Activated T-cell treated with anti-CD3 and anti-CD28 coated beads, Interleukin-2, amount 50 U/mL, for 1 hour (primary cell): ENCODE results near the gene DLG2.

Source experiments
- DNase-seq: peaks from one replicate; pipeline ENCODE4 v3.0.0-alpha.2; 2020

The DLG2 gene

GRCh38 chr11:84140386-84141169 is 1486.6 kb downstream of the DLG2 start:
- DNase-seq: no peak

DNA sequence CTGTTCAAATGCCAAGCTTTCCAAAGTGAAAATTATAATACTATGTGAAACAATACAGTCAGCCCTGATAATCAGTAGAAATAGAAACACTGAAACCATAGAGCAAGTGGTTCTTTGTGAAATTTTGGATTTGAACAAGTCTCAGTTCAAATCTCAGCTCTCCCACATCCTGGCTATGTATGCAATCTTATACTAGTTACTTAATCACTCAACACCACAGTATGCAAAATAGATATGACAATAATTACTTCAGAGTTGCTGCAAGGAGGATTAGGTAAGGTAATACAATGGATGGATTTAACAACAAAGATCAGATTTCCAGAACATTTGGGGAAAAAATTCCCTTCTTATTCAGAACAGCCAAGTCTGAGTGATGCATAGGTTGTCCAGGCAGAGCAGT is 1489.2 kb downstream of the DLG2 start:
- no peak for DNase-seq

DNA sequence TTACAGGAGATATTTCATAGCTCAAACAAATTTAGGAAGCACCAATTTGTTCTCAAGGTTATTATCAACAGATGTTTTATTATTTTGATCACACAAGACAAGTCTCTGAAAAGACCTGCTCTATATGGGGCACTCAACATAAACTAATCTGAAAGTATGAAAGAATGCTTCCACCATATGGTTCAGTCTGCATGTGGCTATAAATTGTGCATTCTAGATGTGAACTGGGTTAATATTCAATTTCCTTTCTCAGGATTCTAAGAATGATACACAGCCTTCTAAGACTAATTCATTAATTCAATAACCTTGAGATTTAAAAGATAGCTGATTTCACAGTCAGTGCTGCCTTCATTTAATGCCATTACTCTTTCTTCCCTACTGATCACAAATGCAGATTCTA is 1489.6 kb downstream of the DLG2 start:
- no peak for DNase-seq

DNA sequence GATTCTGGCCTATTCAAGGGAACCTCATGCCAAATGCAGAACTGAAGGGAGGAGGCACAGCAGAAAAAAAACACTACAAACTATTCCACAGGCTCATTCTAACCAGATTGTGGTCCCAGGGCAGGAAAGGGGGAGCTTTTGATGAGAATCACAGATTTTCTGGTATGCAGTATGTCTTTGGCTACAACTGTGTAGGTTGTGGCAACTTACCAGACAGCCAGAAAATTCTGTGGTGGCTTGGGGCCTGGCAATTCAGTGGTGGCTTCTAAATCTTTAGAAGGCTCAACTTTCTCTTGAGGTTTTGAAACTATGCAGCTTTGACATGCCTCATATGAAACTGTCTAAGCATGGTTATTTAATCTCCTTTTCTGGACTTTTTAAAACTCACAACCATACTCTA is 1490.2 kb downstream of the DLG2 start:
- no peak for DNase-seq

GRCh38 chr11:84130646-84131427 is 1496.3 kb downstream of the DLG2 start:
- no peak for DNase-seq

GRCh38 chr11:84129961-84130576 is 1497.1 kb downstream of the DLG2 start:
- DNase-seq: no peak

- DNase-seq: no peak
Measured at GRCh38 chr11:84128840-84129239, 1498.3 kb downstream of the DLG2 start.

DNA sequence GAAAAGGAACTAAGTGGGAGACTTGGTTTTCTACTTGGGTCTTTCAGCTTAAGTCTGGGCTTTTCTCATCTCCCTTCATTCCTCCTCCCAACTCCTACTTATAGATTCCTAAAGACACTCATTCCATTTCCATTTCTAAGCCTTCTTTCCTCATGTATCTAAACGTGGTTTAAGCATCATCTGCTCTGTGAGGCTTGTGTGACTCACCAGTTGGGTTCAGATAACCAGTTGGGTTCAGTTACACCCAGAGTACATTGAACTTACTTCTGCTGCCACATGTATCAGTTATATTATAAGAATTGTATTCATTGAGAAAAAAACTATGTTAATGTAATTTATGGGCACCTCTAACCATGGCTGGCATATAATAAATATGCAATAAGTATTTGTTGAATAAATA is 1509.8 kb downstream of the DLG2 start:
- DNase-seq: no peak

- DNase-seq: no peak
Measured at GRCh38 chr11:84106541-84106940, 1520.6 kb downstream of the DLG2 start.

DNA sequence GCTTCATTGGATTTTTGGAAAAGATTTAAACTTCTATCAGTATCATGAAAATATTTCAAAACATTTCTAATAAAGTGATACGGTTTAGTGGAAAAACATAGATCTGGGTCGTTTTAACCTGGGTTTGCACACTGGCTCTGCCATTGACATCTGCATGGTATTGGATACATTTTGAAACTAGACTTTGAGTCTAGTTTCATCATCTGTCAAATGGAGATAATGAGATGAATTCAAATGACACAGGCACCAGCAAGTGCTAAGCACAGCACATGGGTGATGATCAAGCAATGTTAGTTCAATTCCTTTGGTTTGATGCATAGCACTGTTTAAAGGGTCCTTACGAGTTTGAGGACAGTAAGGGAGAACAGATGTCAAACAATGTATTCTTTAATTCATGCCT is 1522.0 kb downstream of the DLG2 start:
- no peak for DNase-seq

GRCh38 chr11:84103096-84103495 is 1524.0 kb downstream of the DLG2 start:
- no peak for DNase-seq

DNA sequence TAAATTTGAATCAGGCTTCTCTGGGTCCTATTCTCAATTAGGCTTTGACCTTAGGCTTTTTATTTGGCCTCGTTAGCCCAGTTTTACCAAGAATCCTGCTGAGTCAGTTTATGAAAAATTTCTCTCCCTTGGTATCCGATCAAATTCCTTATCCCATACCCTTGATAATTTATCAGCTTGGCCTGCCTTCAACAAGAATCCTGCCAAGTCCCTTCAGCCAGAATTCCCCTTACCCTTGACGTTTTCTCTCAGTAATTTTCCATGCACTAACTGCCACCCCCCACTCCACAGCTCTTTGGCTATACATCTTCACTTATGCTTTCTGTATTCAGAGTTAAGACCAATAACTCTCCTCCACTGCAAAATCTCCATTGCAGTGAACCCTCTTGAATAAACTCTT is 1530.0 kb downstream of the DLG2 start:
- DNase-seq: no peak

- no peak for DNase-seq
Measured at GRCh38 chr11:84091212-84091986, 1535.7 kb downstream of the DLG2 start.

GRCh38 chr11:84089072-84090057 is 1537.8 kb downstream of the DLG2 start:
- DNase-seq: no peak

DNA sequence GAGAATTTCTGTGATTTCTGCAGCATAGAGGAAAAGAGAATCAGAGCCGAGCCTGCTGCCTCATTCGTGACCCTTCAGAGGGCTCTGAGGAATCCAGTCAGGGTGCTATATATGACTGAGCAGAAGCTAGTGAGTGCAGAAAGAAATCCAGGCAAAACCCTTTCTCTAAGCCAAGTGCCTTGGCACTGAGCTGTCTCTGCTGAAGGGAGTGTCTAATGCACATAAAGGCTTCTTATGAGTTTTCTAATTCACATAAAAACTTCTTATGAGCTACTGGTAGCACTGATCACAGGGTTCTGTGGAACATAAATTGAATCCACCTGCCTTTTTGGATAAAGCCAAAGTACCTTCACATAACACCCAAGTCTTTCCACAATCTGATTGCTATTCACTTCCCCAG is 1555.3 kb downstream of the DLG2 start:
- no peak for DNase-seq

DNA sequence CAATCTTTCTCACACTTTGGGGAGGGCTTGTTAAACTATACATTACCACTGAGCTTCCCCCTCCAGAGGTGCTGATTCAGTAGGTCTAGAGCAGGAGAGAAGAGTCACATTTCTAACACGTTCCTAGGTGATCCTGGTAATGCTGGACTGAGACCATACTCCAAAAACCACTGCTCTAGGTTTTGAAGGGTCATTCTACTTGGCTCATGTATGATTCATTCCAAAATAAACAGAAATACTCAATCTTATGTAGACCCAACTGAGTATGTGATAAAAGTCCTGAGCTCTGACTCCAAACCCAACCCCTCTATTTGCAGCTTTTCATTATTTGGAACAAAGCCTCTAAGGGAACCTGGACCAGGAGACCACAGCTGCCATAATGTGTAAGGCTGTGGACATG is 1558.1 kb downstream of the DLG2 start:
- DNase-seq: no peak

GRCh38 chr11:84061726-84062125 is 1565.4 kb downstream of the DLG2 start:
- no peak for DNase-seq

GRCh38 chr11:84056653-84057376 is 1570.3 kb downstream of the DLG2 start:
- no peak for DNase-seq

DNA sequence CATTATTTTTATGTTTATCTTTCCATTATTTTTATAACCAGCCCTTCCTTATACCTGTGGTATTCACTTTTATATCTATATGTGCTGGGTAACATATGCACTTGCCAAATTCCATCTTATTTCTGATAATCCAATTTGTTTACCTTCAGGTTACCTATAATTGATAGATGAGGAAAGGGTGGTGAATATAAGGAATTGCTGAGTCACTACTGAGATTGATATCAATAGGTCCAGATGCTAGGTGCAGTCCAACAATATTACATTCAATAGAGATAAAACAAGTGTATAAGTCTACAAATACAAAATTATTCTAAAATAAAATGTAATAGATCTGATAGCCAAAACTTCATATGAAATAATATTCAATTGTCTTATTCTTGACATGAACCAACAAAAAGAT is 1582.0 kb downstream of the DLG2 start:
- no peak for DNase-seq

DNA sequence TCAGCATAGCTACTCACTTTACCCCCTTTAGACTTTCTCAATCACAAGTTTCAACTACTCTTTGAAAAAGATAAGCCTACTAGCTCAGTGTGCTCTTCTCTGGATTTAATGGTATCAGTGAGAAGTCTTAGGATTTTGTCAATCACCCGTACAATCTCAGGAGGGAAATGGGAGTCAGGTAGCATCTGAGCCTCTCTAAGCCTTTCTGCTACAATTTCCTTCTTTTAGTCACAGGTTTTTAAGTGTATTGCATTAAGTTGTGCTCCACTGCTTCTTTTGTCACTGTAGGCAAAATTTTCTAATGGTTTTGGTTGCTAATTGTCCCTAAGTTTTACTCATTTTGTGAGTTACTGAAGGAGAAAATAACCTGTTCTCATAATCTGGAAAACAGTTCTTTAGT is 1582.4 kb downstream of the DLG2 start:
- DNase-seq: no peak

DNA sequence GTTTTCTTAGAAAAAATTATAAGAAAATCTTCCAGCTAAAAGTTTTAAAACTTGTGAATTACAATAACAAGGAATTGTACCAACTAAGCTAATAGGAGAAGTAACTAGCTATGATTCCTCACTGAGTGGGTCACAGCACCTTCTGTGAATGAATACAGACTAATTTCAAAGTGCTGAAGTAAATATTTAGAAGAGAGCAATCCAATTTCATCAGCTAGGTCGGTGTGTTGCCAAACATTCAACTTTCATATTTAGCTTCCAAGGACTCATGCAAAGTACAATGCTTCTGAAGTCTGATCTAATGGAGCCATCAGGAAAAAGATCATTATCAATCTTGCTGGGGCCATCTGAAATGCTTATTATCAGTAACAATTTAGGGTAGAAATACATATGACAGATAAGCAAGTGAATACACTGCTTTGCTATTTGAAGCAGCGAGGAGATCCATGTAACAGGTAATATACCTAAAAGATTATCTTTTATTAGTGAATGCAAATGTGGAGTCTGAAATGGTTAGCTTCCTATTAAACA is 1590.4 kb downstream of the DLG2 start:
- no peak for DNase-seq
